Natural killer cell (primary cell): ENCODE results near the gene TBC1D22A. TPM values are rescaled to one million over a fixed set of nuclear protein-coding genes. Genes with fewer than 3 reads are reported as not detected.
A peak's percentile ranks its signal among the peaks of the same experiment; 100 is the strongest.
"Not testable (repeated sequence)": the region's sequence is repeated elsewhere in the genome, so short reads cannot be mapped to it uniquely, and the experiment has no call there.

Experiments
- ATAC-seq, 3 donors: fragments of 150-1000 bp in 2 of 3; fragments of 200-7000 bp in 1 of 3; cut with Tn5 transposase; 1 replicate in 1 of 3; 2 replicates in 2 of 3; pipeline ENCODE4 v1.10.0; 2021; ENCODE audit warnings: mild to moderate bottlenecking in 2 of 3, moderate library complexity in 2 of 3
- DNase-seq, 2 donors: peaks; one replicate each; pipeline versions ENCODE4 v3.0.0 to v3.0.0-alpha.2; 2013 to 2021; ENCODE audit warnings: mixed read lengths in 1 of 2
- H3K27ac ChIP-seq: one replicate; pipeline ENCODE4 v1.5.1; 2013; ENCODE audit warnings: mild to moderate bottlenecking, low read length
- H3K27me3 ChIP-seq: one replicate; pipeline ENCODE4 v1.6.1; 2013; ENCODE audit warnings: low read length; ENCODE audit not compliant: control insufficient read depth, insufficient read depth
- H3K36me3 ChIP-seq: one replicate; pipeline ENCODE4 v1.6.1; 2013; ENCODE audit warnings: low read length; ENCODE audit not compliant: control insufficient read depth, insufficient read depth
- H3K4me1 ChIP-seq: one replicate; pipeline ENCODE4 v1.6.1; 2013; ENCODE audit warnings: low read length; ENCODE audit not compliant: control insufficient read depth, insufficient read depth
- H3K4me3 ChIP-seq: one replicate; pipeline ENCODE4 v1.5.1; 2013; ENCODE audit warnings: low read length
- H3K9me3 ChIP-seq: one replicate; pipeline ENCODE4 v1.6.1; 2013; ENCODE audit warnings: low read length; ENCODE audit not compliant: control insufficient read depth, insufficient read depth
- H3K27ac Mint-ChIP-seq, 2 donors: one replicate each; pipeline ENCODE4 v1.8.0; 2022; ENCODE audit warnings: mild to moderate bottlenecking in 2 of 2, mixed read lengths in 2 of 2, moderate library complexity in 1 of 2
- H3K27me3 Mint-ChIP-seq, 2 donors: one replicate each; pipeline ENCODE4 v1.8.0; 2022; ENCODE audit warnings: low read depth in 2 of 2, mixed read lengths in 2 of 2
- H3K36me3 Mint-ChIP-seq: one replicate; pipeline ENCODE4 v1.8.0; 2022; ENCODE audit warnings: mixed read lengths
- H3K4me1 Mint-ChIP-seq, 2 donors: one replicate each; pipeline ENCODE4 v1.8.0; 2022; ENCODE audit warnings: mixed read lengths in 2 of 2
- H3K4me3 Mint-ChIP-seq: one replicate; pipeline ENCODE4 v1.8.0; 2022; ENCODE audit warnings: mild to moderate bottlenecking, moderate library complexity, mixed read lengths
- H3K9me3 Mint-ChIP-seq, 2 donors: one replicate each; pipeline ENCODE4 v1.8.0; 2022; ENCODE audit warnings: mixed read lengths in 2 of 2
- whole genome bisulfite sequencing: methylation state at CpG from one replicate; pipeline ENCODE4 v1.1.7; 2013; ENCODE audit warnings: missing lambda C conversion rate; ENCODE audit not compliant: insufficient coverage; 5-methylcytosine and 5-hydroxymethylcytosine counted together
- intact Hi-C: fragments of 100-400 bp; cut with micrococcal nuclease; formaldehyde crosslinking; loops from one replicate; pipeline ENCODE4 v1.14.2; 2022
- total RNA-seq, 4 donors: library from RNA; stranded (reverse); fragments of 120-200 nt in 1 of 4; gene quantifications; one replicate each; pipeline versions ENCODE4 v1.2.3 to v1.2.4, GENCODE V29; 2013 to 2022
- TF ChIP-seq, protein P1 (sequence below): fragments of 200-600 bp; IDR thresholded peaks from one replicate; pipeline ENCODE4 v1.8.0; 2022; ENCODE audit warnings: antibody characterized with exemption

Gene TBC1D22A
- total RNA-seq, 3 donors from 2014 or later (not counting 1 experiment from before 2014, with no cell fraction given): 47.4 to 53.7 (median 53.2) TPM

DNA sequence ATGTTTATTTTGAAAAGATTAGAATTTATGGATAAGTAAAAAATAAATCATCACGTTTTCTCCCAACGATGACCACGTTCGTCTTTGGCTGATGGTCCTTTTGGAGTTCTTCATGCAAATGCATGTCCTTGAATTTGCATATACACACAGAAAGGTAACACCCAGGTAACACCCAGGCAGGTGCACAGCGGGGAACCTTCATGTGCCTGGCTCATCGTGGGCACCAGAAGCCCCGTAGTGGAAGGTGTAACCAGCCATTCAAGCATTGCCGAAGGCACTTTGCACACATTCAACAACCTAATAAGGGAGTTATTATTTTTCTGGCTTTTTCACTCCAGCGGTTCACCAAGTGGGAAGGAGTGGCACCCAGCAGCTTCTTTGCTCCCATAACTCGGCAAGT, 404.6 kb downstream of the TBC1D22A start:
- H3K27me3 ChIP-seq: no peaks in the 10 kb centered on the region
- intact Hi-C loops: no loop called here
- no peaks in the 10 kb centered on the region for H3K4me1 ChIP-seq
- TF ChIP-seq, protein P1, sequence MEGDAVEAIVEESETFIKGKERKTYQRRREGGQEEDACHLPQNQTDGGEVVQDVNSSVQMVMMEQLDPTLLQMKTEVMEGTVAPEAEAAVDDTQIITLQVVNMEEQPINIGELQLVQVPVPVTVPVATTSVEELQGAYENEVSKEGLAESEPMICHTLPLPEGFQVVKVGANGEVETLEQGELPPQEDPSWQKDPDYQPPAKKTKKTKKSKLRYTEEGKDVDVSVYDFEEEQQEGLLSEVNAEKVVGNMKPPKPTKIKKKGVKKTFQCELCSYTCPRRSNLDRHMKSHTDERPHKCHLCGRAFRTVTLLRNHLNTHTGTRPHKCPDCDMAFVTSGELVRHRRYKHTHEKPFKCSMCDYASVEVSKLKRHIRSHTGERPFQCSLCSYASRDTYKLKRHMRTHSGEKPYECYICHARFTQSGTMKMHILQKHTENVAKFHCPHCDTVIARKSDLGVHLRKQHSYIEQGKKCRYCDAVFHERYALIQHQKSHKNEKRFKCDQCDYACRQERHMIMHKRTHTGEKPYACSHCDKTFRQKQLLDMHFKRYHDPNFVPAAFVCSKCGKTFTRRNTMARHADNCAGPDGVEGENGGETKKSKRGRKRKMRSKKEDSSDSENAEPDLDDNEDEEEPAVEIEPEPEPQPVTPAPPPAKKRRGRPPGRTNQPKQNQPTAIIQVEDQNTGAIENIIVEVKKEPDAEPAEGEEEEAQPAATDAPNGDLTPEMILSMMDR: no peak
- peaks cover 2% of the 10 kb centered on the region for H3K36me3 ChIP-seq
- no peaks in the 10 kb centered on the region for H3K9me3 ChIP-seq
- ATAC-seq (no peak), DNase-seq (no peak)
- no peaks in the 10 kb centered on the region for H3K27me3 Mint-ChIP-seq
- no peak overlapping the region for H3K27ac Mint-ChIP-seq
- no peak overlapping the region for H3K27ac ChIP-seq
- H3K36me3 Mint-ChIP-seq: no peaks in the 10 kb centered on the region
- H3K4me3 Mint-ChIP-seq: no peak overlapping the region
- H3K9me3 Mint-ChIP-seq: no peaks in the 10 kb centered on the region
- H3K4me1 Mint-ChIP-seq: peaks cover 4 to 10% of the 10 kb centered on the region in 2 donors
- 98% methylated on average over 9 of the region's 10 CpGs for WGBS
- H3K4me3 ChIP-seq: no peak overlapping the region

DNA sequence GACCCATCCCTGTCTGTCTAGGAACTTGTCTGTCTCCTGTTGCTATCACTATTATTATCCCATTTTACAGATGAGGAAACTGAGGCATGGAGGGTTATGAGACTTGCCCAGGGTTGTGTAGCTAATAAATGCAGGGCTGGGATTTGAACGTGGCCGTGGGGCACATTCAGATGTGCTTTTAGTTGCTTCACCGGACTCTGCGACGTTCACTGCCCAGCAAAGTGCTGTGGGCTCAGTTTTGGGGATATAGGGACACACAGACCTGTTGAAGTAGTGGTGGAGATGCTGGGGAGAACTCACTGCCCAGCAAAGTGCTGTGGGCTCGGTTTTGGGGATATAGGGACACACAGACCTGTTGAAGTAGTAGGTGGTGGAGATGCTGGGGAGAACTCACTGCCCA, 405.5 kb downstream of the TBC1D22A start:
- H3K36me3 ChIP-seq, H3K9me3 ChIP-seq, DNase-seq, ATAC-seq, H3K9me3 Mint-ChIP-seq, intact Hi-C loops, H3K27me3 ChIP-seq, H3K4me3 Mint-ChIP-seq, H3K27me3 Mint-ChIP-seq, H3K4me1 Mint-ChIP-seq, H3K27ac ChIP-seq, H3K4me1 ChIP-seq, H3K4me3 ChIP-seq, H3K36me3 Mint-ChIP-seq: not testable (repeated sequence)
- WGBS: 89% methylated on average over 6 of the region's 6 CpGs
- H3K27ac Mint-ChIP-seq: peak overlapping the region in 1 of 2 donors; percentile 10

DNA sequence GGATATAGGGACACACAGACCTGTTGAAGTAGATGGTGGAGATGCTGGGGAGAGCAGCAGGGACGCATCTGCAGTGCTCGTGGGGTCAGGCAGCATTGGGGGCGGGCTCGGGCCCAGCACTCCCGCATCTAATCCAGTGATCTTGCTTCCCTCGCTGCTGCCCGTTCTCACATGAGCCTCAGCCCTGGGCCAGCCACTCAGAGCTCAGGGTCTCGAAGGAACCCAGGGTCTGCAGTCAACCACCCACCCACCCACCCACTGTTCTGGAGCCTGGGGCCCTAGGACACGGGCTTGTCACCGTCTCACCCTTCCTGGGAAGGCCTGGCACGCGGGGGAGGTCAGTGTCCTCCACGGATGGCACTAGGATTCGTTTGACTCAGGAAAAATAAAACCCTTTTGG, 406.0 kb downstream of the TBC1D22A start:
- no peak overlapping the region for H3K4me3 ChIP-seq
- H3K4me1 ChIP-seq: no peaks in the 10 kb centered on the region
- H3K9me3 ChIP-seq: no peaks in the 10 kb centered on the region
- peaks cover 0 to under 1% of the 10 kb centered on the region in 2 donors for H3K4me1 Mint-ChIP-seq
- no peak overlapping the region for H3K27ac Mint-ChIP-seq
- no peak overlapping the region for H3K27ac ChIP-seq
- no peak overlapping the region for H3K4me3 Mint-ChIP-seq
- peaks cover 2% of the 10 kb centered on the region for H3K36me3 ChIP-seq
- DNase-seq (no peak), ATAC-seq (no peak)
- no peaks in the 10 kb centered on the region for H3K27me3 ChIP-seq
- intact Hi-C loops: no loop called here
- 96% methylated on average over 14 of the region's 14 CpGs for WGBS
- TF ChIP-seq, protein P1: no peak
- no peaks in the 10 kb centered on the region for H3K9me3 Mint-ChIP-seq
- no peaks in the 10 kb centered on the region for H3K36me3 Mint-ChIP-seq
- H3K27me3 Mint-ChIP-seq: no peaks in the 10 kb centered on the region

DNA sequence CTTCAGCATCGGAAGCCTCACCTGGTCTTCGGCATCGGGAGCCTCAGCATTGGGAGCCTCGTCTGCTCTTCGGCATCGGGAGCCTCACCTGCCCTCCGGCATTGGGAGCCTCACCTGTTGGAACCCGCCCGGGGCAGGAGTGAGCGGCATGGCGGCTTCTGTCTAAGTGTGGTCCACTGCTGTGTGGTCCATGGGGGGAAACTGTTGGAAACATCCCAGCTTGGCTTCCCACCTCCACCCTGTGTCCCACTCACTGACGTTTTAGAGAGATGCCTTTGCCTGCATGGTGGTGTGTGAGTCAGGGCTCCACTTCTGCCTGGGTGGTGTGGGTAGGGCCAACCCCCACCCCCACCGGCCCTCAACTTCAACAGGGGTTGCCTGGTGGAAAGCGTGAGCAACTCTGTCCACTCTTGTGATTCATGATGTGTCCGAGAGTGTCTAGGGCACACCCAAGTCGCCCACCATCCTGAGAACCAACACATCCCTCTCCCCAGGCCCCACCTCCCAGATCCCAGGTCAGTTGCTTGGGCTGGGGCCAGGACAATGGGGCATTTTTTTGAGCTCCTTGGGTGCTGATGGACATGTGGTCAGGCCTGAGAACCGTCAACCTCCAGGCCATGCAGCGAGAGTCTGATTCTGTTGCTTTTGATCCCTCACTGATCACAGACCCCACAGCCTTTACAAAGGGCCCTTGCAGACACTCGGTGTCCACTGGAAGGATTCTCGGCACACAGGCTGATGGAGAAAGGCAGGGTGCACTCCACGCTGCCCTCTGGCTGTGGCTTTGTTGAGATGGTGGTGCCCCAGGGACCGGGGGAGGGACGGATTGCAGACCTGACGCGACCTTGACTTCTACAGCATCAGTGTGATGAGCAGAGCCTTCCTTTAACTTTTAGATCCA, 406.7 kb downstream of the TBC1D22A start:
- no peaks in the 10 kb centered on the region for H3K36me3 Mint-ChIP-seq
- no peak overlapping the region for H3K27ac ChIP-seq
- H3K27ac Mint-ChIP-seq: no peak overlapping the region
- H3K4me1 ChIP-seq: no peaks in the 10 kb centered on the region
- no peaks in the 10 kb centered on the region for H3K9me3 Mint-ChIP-seq
- intact Hi-C loops: no loop called here
- no peaks in the 10 kb centered on the region for H3K4me1 Mint-ChIP-seq
- ATAC-seq (no peak), DNase-seq (no peak)
- H3K27me3 Mint-ChIP-seq: no peaks in the 10 kb centered on the region
- TF ChIP-seq, protein P1: no peak
- no peak overlapping the region for H3K4me3 Mint-ChIP-seq
- WGBS: 96% methylated on average over 25 of the region's 25 CpGs
- H3K36me3 ChIP-seq: peaks cover 4% of the 10 kb centered on the region
- no peaks in the 10 kb centered on the region for H3K9me3 ChIP-seq
- no peak overlapping the region for H3K4me3 ChIP-seq
- H3K27me3 ChIP-seq: no peaks in the 10 kb centered on the region
